ENCODE data around the gene ANO6.

Gene ANO6

DNA sequence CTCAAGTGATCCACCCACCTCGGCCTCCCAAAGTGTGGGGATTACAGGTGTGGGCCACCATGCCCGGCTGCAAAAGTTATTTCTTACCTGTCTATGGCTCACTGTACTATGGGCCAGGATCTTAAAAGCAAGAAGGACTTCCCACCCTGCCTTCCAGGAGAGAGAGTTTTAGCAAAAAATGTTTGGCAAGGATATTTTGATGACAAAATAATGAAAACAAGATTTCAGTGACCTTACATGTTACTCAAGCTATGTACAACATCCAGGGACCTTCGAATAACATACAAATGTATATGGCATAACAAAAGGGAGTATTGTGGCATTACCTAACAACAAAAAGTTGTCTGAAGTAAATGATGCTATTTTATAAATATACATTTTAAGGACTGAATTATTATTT is 55.1 kb downstream of the ANO6 start:
- Histone ChIP-seq H3K36me3 (ENCODE audit: insufficient read depth, insufficient read length, low read length) (peaks cover 22% of the 10 kb centered on the region), H3K27me3 (ENCODE audit: insufficient read depth, insufficient read length) (no peaks in the 10 kb centered on the region), H3K9me3 (ENCODE audit: insufficient read depth, low read length) (no peaks in the 10 kb centered on the region), H3K4me1 (ENCODE audit: insufficient read depth, insufficient read length) (no peaks in the 10 kb centered on the region), H3K9ac (ENCODE audit: insufficient read length, low read depth) (no peak overlapping the region), H3K4me3 (ENCODE audit: insufficient read length, low read depth) (no peak overlapping the region)
- DNase-seq (ENCODE audit: low read depth, low spot score) = no peak
- no peak for TF ChIP-seq ZNF274 (IDR thresholded peaks at IDR 0.05; ENCODE audit: low read depth, low read length)
- no peak for TF ChIP-seq YY1 (IDR thresholded peaks at IDR 0.05; ENCODE audit: insufficient read depth, insufficient read length)
- no peak for TF ChIP-seq SUZ12 (IDR thresholded peaks at IDR 0.05; ENCODE audit: extremely low read depth, insufficient read depth, insufficient read length)

DNA sequence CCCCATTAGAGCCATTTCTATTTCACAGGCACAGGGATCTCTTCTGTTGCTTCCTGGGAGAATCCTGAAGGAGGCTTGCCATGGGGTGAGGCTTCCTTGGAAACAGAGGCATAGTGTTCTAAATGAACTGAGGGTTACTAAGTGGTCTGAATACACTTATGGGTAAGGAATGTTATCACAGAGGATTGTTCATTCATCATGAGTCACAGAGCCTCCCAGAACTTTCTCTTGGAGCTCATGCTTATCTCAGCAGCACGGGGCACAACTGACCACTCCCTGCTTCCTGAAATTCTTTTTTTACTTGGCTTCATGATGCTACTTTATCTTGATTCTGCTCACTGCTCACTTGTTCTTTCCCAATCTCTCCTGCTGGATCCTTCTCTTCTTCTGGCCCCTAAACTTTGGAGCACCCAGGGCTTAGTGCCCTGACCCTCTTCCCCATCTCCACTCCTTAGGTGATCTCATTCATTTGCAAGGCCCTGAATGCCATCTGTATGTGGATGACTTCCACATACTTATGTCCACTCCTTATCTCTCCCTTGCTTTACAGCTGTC is 57.9 kb downstream of the ANO6 start:
- DNase-seq (ENCODE audit: low read depth, low spot score) = no peak
- TF ChIP-seq YY1 (IDR thresholded peaks at IDR 0.05; ENCODE audit: insufficient read depth, insufficient read length) = no peak
- no peak for TF ChIP-seq SUZ12 (IDR thresholded peaks at IDR 0.05; ENCODE audit: extremely low read depth, insufficient read depth, insufficient read length)
- no peak for TF ChIP-seq ZNF274 (IDR thresholded peaks at IDR 0.05; ENCODE audit: low read depth, low read length)
- H3K4me1 ChIP-seq (ENCODE audit: insufficient read depth, insufficient read length) = no peaks in the 10 kb centered on the region

DNA sequence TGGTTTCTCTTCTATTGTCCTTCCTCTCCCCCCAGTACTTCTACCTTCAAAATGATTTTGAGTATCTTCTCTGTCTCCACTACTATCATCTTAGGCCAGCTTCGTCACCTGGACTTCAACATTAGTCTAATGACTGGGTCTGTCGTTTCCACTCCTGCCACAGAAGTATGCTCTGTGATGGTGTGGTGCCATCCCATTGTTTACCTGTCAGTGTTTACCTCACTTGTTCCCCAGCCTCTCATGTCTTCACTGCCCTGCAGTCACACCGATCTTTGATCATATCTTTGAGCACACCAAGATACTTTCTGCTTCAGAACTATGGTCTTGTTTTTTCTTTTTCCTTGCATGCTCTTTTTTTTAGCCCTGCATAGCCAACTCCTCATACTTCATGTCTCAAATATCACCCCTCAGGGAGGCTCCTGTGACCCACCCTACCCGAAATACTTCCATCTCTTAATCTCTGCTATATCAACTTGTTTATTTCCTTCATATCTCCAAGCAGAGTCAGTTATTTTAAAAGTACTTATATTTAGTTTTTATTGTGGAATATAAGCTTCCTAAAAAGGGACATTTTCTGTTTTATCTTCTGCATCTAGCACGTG is 60.4 kb downstream of the ANO6 start:
- H3K9me3 ChIP-seq (ENCODE audit: insufficient read depth, low read length) = 0 out of 2 replicates have a peak, but pooled peaks cover 5% of the 10 kb centered on the region
- no peaks in the 10 kb centered on the region for H3K27me3 ChIP-seq (ENCODE audit: insufficient read depth, insufficient read length)
- no peak overlapping the region for H3K4me3 ChIP-seq (ENCODE audit: insufficient read length, low read depth)
- DNase-seq (ENCODE audit: low read depth, low spot score) = no peak
- no peak overlapping the region for H3K9ac ChIP-seq (ENCODE audit: insufficient read length, low read depth)
- peaks cover 32% of the 10 kb centered on the region for H3K36me3 ChIP-seq (ENCODE audit: insufficient read depth, insufficient read length, low read length)
- no peaks in the 10 kb centered on the region for H3K4me1 ChIP-seq (ENCODE audit: insufficient read depth, insufficient read length)
- TF ChIP-seq YY1 (IDR thresholded peaks at IDR 0.05; ENCODE audit: insufficient read depth, insufficient read length) (no peak), SUZ12 (IDR thresholded peaks at IDR 0.05; ENCODE audit: extremely low read depth, insufficient read depth, insufficient read length) (no peak), ZNF274 (IDR thresholded peaks at IDR 0.05; ENCODE audit: low read depth, low read length) (no peak)

More for the DNA sequence above, 57.9 kb downstream of the ANO6 start:
- Histone ChIP-seq H3K4me3 (ENCODE audit: insufficient read length, low read depth) (no peak overlapping the region), H3K36me3 (ENCODE audit: insufficient read depth, insufficient read length, low read length) (peaks cover 22% of the 10 kb centered on the region), H3K9ac (ENCODE audit: insufficient read length, low read depth) (no peak overlapping the region), H3K9me3 (ENCODE audit: insufficient read depth, low read length) (no peaks in the 10 kb centered on the region), H3K27me3 (ENCODE audit: insufficient read depth, insufficient read length) (no peaks in the 10 kb centered on the region)

DNA sequence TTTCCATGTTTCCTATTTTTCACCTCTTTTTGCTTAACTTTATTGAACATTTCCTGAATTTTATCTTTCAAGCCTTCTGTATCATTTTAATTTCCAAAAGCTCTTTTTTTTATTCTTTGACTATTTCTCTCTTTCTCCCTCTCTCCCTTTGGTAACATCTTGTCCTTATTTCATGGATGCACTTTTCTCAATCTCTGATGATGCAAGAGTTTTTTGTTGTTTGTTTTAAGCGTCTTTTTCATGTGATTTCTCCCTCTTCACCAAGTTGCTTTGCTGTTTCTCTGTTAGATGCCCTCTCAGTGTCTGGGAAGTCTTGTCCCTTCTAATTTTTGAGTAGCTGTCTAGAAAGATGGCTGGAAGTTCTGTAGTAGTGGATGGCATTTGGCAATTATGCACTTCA is 62.6 kb downstream of the ANO6 start:
- no peak for DNase-seq (ENCODE audit: low read depth, low spot score)
- H3K9me3 ChIP-seq (ENCODE audit: insufficient read depth, low read length) = 0 out of 2 replicates have a peak, but pooled peaks cover 5% of the 10 kb centered on the region
- TF ChIP-seq YY1 (IDR thresholded peaks at IDR 0.05; ENCODE audit: insufficient read depth, insufficient read length) (no peak), ZNF274 (IDR thresholded peaks at IDR 0.05; ENCODE audit: low read depth, low read length) (no peak), SUZ12 (IDR thresholded peaks at IDR 0.05; ENCODE audit: extremely low read depth, insufficient read depth, insufficient read length) (no peak)

DNA sequence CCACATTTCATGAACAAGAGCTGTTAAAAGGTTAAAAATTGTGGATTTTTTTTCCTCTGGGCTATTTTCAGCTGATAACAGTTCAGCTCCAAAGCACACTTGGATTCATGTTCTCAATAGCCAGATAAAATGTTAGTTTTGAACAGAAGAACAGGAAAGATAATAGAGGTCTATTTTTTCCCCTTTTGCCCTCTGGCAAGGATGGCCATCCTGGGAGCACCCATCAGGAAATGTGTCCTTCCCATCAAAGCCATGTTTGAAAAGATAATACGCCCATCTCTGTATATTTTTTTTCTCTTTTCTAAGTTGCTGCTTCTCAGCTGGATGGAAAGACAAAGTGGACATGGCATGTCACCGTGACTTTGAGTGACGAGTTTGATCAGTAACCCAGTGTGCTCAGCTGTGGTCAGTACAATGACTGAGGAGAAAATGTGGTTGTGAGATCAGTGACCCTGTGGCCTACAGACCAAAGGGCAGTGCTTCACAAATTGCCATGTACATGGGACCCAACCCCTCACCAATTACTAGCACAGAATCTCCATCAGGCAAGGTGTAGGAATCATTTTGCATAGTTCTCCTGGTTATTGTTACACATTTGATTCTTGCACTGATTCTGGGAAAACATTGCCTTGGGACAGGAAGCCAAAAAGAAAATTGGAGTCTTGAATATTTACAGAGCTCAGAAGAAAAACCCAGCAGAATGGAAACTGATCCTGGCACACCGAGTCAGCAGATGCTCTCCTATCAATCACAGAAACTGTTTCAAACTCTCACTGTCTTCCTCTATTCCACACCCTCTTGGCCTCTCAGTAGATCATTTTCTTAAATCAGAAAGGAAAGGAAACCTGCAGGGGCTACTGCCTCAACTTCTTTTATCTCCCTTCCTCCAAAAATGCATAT is 64.3 kb downstream of the ANO6 start:
- Histone ChIP-seq H3K36me3 (ENCODE audit: insufficient read depth, insufficient read length, low read length) (peaks cover 28% of the 10 kb centered on the region), H3K9ac (ENCODE audit: insufficient read length, low read depth) (no peak overlapping the region), H3K4me3 (ENCODE audit: insufficient read length, low read depth) (no peak overlapping the region), H3K27me3 (ENCODE audit: insufficient read depth, insufficient read length) (no peaks in the 10 kb centered on the region), H3K9me3 (ENCODE audit: insufficient read depth, low read length) (0 out of 2 replicates have a peak, but pooled peaks cover 5% of the 10 kb centered on the region), H3K4me1 (ENCODE audit: insufficient read depth, insufficient read length) (peaks cover 2% of the 10 kb centered on the region)
- TF ChIP-seq YY1 (IDR thresholded peaks at IDR 0.05; ENCODE audit: insufficient read depth, insufficient read length) (no peak), SUZ12 (IDR thresholded peaks at IDR 0.05; ENCODE audit: extremely low read depth, insufficient read depth, insufficient read length) (no peak), ZNF274 (IDR thresholded peaks at IDR 0.05; ENCODE audit: low read depth, low read length) (no peak)
- DNase-seq (ENCODE audit: low read depth, low spot score) = no peak

More for the DNA sequence above, 62.6 kb downstream of the ANO6 start:
- no peak overlapping the region for H3K4me3 ChIP-seq (ENCODE audit: insufficient read length, low read depth)
- no peaks in the 10 kb centered on the region for H3K27me3 ChIP-seq (ENCODE audit: insufficient read depth, insufficient read length)
- peaks cover 40% of the 10 kb centered on the region for H3K36me3 ChIP-seq (ENCODE audit: insufficient read depth, insufficient read length, low read length)
- no peak overlapping the region for H3K9ac ChIP-seq (ENCODE audit: insufficient read length, low read depth)
- H3K4me1 ChIP-seq (ENCODE audit: insufficient read depth, insufficient read length) = no peaks in the 10 kb centered on the region

DNA sequence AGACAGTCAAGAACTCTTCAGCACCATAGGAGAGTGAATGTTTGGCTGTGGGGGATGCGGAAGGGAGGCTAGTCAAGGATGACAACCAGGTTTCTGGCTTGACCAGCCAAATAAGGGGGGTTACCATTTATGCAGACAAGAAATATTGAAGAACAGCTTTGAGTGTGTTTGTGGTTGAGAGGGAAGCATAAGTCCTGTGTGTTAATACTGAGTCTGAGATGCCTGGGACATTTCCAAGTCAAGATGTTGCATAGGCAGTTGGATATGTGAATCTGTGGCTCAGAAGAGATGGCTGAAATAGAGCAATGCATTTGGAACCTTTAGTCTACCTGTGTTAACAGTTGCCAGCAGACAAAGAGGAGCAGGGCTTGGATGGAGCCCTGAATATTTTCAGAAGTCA is 66.1 kb downstream of the ANO6 start:
- no peak for DNase-seq (ENCODE audit: low read depth, low spot score)
- TF ChIP-seq SUZ12 (IDR thresholded peaks at IDR 0.05; ENCODE audit: extremely low read depth, insufficient read depth, insufficient read length) (no peak), ZNF274 (IDR thresholded peaks at IDR 0.05; ENCODE audit: low read depth, low read length) (no peak), YY1 (IDR thresholded peaks at IDR 0.05; ENCODE audit: insufficient read depth, insufficient read length) (no peak)
- H3K27me3 ChIP-seq (ENCODE audit: insufficient read depth, insufficient read length) = no peaks in the 10 kb centered on the region

DNA sequence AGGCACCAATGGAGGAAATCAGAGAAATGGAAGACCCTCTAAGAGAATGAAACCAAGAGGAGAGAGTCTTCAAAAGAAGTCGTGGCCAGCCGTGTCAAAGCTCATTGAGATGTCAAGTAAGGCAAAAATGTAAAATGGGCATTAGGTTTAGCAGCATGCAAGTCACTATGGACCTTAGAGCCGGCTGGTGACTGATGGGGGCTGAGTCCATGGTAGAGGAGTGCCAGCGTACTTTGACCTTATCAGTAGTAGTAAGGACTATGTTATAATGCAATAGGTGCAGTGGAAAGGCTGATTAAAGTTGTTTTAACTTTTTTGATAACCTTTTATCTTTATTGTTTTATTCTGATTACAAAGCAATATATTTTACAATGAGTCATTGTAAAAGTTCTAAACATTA is 66.5 kb downstream of the ANO6 start:
- no peak for DNase-seq (ENCODE audit: low read depth, low spot score)
- Histone ChIP-seq H3K36me3 (ENCODE audit: insufficient read depth, insufficient read length, low read length) (peaks cover 33% of the 10 kb centered on the region), H3K4me1 (ENCODE audit: insufficient read depth, insufficient read length) (peaks cover 2% of the 10 kb centered on the region), H3K9me3 (ENCODE audit: insufficient read depth, low read length) (0 out of 2 replicates have a peak, but pooled peaks cover 5% of the 10 kb centered on the region), H3K9ac (ENCODE audit: insufficient read length, low read depth) (no peak overlapping the region), H3K27me3 (ENCODE audit: insufficient read depth, insufficient read length) (no peaks in the 10 kb centered on the region), H3K4me3 (ENCODE audit: insufficient read length, low read depth) (no peak overlapping the region)
- TF ChIP-seq YY1 (IDR thresholded peaks at IDR 0.05; ENCODE audit: insufficient read depth, insufficient read length) = no peak
- no peak for TF ChIP-seq ZNF274 (IDR thresholded peaks at IDR 0.05; ENCODE audit: low read depth, low read length)
- TF ChIP-seq SUZ12 (IDR thresholded peaks at IDR 0.05; ENCODE audit: extremely low read depth, insufficient read depth, insufficient read length) = no peak

More for the DNA sequence above, 66.1 kb downstream of the ANO6 start:
- H3K9ac ChIP-seq (ENCODE audit: insufficient read length, low read depth) = no peak overlapping the region
- H3K9me3 ChIP-seq (ENCODE audit: insufficient read depth, low read length) = 0 out of 2 replicates have a peak, but pooled peaks cover 5% of the 10 kb centered on the region
- H3K4me1 ChIP-seq (ENCODE audit: insufficient read depth, insufficient read length) = peaks cover 2% of the 10 kb centered on the region
- H3K36me3 ChIP-seq (ENCODE audit: insufficient read depth, insufficient read length, low read length) = peaks cover 30% of the 10 kb centered on the region
- H3K4me3 ChIP-seq (ENCODE audit: insufficient read length, low read depth) = no peak overlapping the region
